H9 (cell line): ENCODE results near the gene RICTOR. TPM values are rescaled to one million over a fixed set of nuclear protein-coding genes. Genes with fewer than 3 reads are reported as not detected.
A peak's percentile ranks its signal among the peaks of the same experiment; 100 is the strongest.

Experiments used
- DNase-seq: peaks from one replicate; pipeline ENCODE4 v3.0.0-alpha.2; 2017
- H2AFZ ChIP-seq: one replicate; pipeline ENCODE4 v1.6.1; 2013; ENCODE audit warnings: mild to moderate bottlenecking, low read length, control low read depth, moderate library complexity
- H2AK5ac ChIP-seq: 2 replicates; pipeline ENCODE4 v1.6.1; 2013; ENCODE audit warnings: low read length, control low read depth, mixed read lengths; ENCODE audit not compliant: insufficient read length
- H2BK120ac ChIP-seq: one replicate; pipeline ENCODE4 v1.6.1; 2013; ENCODE audit warnings: low read depth, mild to moderate bottlenecking, low read length, control low read depth, inconsistent platforms; ENCODE audit not compliant: poor library complexity, severe bottlenecking
- H2BK12ac ChIP-seq: 2 replicates; pipeline ENCODE4 v1.6.1; 2013; ENCODE audit warnings: low read length, control low read depth, mixed read lengths, low read depth; ENCODE audit not compliant: insufficient read length
- H2BK15ac ChIP-seq: 2 replicates; pipeline ENCODE4 v1.6.1; 2013; ENCODE audit warnings: low read depth, low read length, control low read depth
- H2BK20ac ChIP-seq: one replicate; pipeline ENCODE4 v1.6.1; 2013; ENCODE audit warnings: low read depth, mild to moderate bottlenecking, low read length, control low read depth, inconsistent platforms; ENCODE audit not compliant: poor library complexity, severe bottlenecking
- H2BK5ac ChIP-seq: 2 replicates; pipeline ENCODE4 v1.6.1; 2013; ENCODE audit warnings: low read length, control low read depth, mixed read lengths; ENCODE audit not compliant: insufficient read length
- H3K14ac ChIP-seq: 2 replicates; pipeline ENCODE4 v1.6.1; 2013; ENCODE audit warnings: low read length, control low read depth; ENCODE audit not compliant: insufficient read depth
- H3K18ac ChIP-seq: 2 replicates; pipeline ENCODE4 v1.6.1; 2013; ENCODE audit warnings: low read depth, mild to moderate bottlenecking, mixed read lengths, low read length, control low read depth; ENCODE audit not compliant: insufficient read length
- H3K23ac ChIP-seq: 2 replicates; pipeline ENCODE4 v1.6.1; 2013; ENCODE audit warnings: low read length, control low read depth, mixed read lengths, low read depth; ENCODE audit not compliant: insufficient read length
- H3K23me2 ChIP-seq: 2 replicates; pipeline ENCODE4 v1.6.1; 2013; ENCODE audit warnings: low read depth, mild to moderate bottlenecking, mixed read lengths, low read length, control low read depth; ENCODE audit not compliant: insufficient read length, poor library complexity, severe bottlenecking
- H3K27ac ChIP-seq: 2 replicates; pipeline ENCODE4 v1.5.1; 2013; ENCODE audit warnings: low read length, control low read depth, mixed read lengths, low read depth; ENCODE audit not compliant: insufficient read length
- H3K27me3 ChIP-seq: 2 replicates; pipeline ENCODE4 v1.6.1; 2013; ENCODE audit warnings: low read length, control low read depth, inconsistent platforms; ENCODE audit not compliant: insufficient read depth
- H3K4ac ChIP-seq: 2 replicates; pipeline ENCODE4 v1.6.1; 2013; ENCODE audit warnings: low read depth, mild to moderate bottlenecking, control low read depth, inconsistent platforms, low read length, moderate library complexity
- H3K4me1 ChIP-seq: 2 replicates; pipeline ENCODE4 v1.6.1; 2013; ENCODE audit warnings: low read length, control low read depth, inconsistent platforms; ENCODE audit not compliant: insufficient read depth
- H3K4me2 ChIP-seq: 2 replicates; pipeline ENCODE4 v1.6.1; 2013; ENCODE audit warnings: low read length, control low read depth, mixed read lengths; ENCODE audit not compliant: insufficient read length, insufficient read depth
- H3K56ac ChIP-seq: 2 replicates; pipeline ENCODE4 v1.6.1; 2013; ENCODE audit warnings: low read depth, mild to moderate bottlenecking, mixed read lengths, low read length, control low read depth; ENCODE audit not compliant: insufficient read length
- H3K79me1 ChIP-seq: 2 replicates; pipeline ENCODE4 v1.6.1; 2013; ENCODE audit warnings: low read depth, mild to moderate bottlenecking, moderate library complexity, low read length, control low read depth, inconsistent platforms; ENCODE audit not compliant: insufficient read depth, poor library complexity, severe bottlenecking
- H3K79me2 ChIP-seq: 2 replicates; pipeline ENCODE4 v1.6.1; 2013; ENCODE audit warnings: low read length, control low read depth, inconsistent platforms; ENCODE audit not compliant: insufficient read depth
- H3K9ac ChIP-seq: 2 replicates; pipeline ENCODE4 v1.6.1; 2013; ENCODE audit warnings: low read length, control low read depth, mixed read lengths; ENCODE audit not compliant: insufficient read length; ENCODE audit errors: extremely low read depth
- H3K9me3 ChIP-seq: one replicate; pipeline ENCODE4 v1.6.1; 2013; ENCODE audit warnings: low read depth, low read length, inconsistent platforms; ENCODE audit not compliant: control insufficient read depth
- H3T11ph ChIP-seq: one replicate; pipeline ENCODE4 v1.6.1; 2013; ENCODE audit warnings: mild to moderate bottlenecking, low read length, control low read depth, inconsistent platforms
- H4K20me1 ChIP-seq: one replicate; pipeline ENCODE4 v1.6.1; 2013; ENCODE audit not compliant: control insufficient read depth, insufficient read length, insufficient read depth
- H4K5ac ChIP-seq: 2 replicates; pipeline ENCODE4 v1.6.1; 2013; ENCODE audit warnings: low read depth, mild to moderate bottlenecking, mixed read lengths, low read length, control low read depth; ENCODE audit not compliant: insufficient read length
- H4K8ac ChIP-seq: replicated peaks from 2 replicates; pipeline ENCODE4 v1.6.1; 2013; ENCODE audit warnings: low read length, control low read depth, mixed read lengths, low read depth; ENCODE audit not compliant: insufficient read length
- H4K91ac ChIP-seq: 2 replicates; pipeline ENCODE4 v1.6.1; 2013; ENCODE audit warnings: low read depth, mild to moderate bottlenecking, moderate library complexity, mixed read lengths, low read length, control low read depth; ENCODE audit not compliant: insufficient read length
- H3K27ac Mint-ChIP-seq, 3 experiments: 2 replicates in 2 of 3; 3 replicates in 1 of 3; pipeline ENCODE4 v1.8.0; 2020 to 2021; ENCODE audit warnings: mixed read lengths in 3 of 3, mild to moderate bottlenecking in 1 of 3, moderate library complexity in 1 of 3
- H3K27me3 Mint-ChIP-seq: 2 replicates; pipeline ENCODE4 v1.8.0; 2021; ENCODE audit warnings: low read depth, mild to moderate bottlenecking, moderate library complexity, mixed read lengths
- H3K36me3 Mint-ChIP-seq, 3 experiments: 2 replicates in 2 of 3; 3 replicates in 1 of 3; pipeline ENCODE4 v1.8.0; 2020 to 2021; ENCODE audit warnings: low read depth in 3 of 3, mixed read lengths in 3 of 3; ENCODE audit not compliant: insufficient read depth in 1 of 3
- H3K4me1 Mint-ChIP-seq, 2 experiments: 2 replicates each; pipeline ENCODE4 v1.8.0; 2020; ENCODE audit warnings: mixed read lengths in 2 of 2
- H3K4me3 Mint-ChIP-seq, 2 experiments: 2 replicates in 1 of 2; 3 replicates in 1 of 2; pipeline ENCODE4 v1.8.0; 2020 to 2021; ENCODE audit warnings: mild to moderate bottlenecking in 2 of 2, mixed read lengths in 2 of 2, moderate library complexity in 1 of 2
- H3K9me3 Mint-ChIP-seq, 2 experiments: 2 replicates in 1 of 2; 3 replicates in 1 of 2; pipeline ENCODE4 v1.8.0; 2020; ENCODE audit warnings: mild to moderate bottlenecking in 2 of 2, mixed read lengths in 2 of 2, moderate library complexity in 1 of 2
- CTCF ChIP-seq: fragments of 200-600 bp; sonication (generic); conservative IDR thresholded peaks from 3 replicates; pipeline ENCODE4 v1.8.0; 2021; ENCODE audit warnings: antibody characterized with exemption, mild to moderate bottlenecking
- WGBS: extraction: QIAGEN DNeasy Blood & Tissue Kit; methylation state at CpG from one replicate; pipeline ENCODE4 v1.1.7; 2013; ENCODE audit warnings: missing lambda C conversion rate, low lambda C conversion rate, mixed read lengths; ENCODE audit not compliant: insufficient read length; ENCODE audit errors: extremely low coverage; 5-methylcytosine and 5-hydroxymethylcytosine counted together
- total RNA-seq: library from RNA; stranded (reverse); gene quantifications from 2 replicates; pipeline ENCODE4 v1.2.1, GENCODE V29; 2021

The RICTOR gene
- total RNA-seq, 1 experiment from 2014 or later, result 20.9 TPM

- no peaks in the 10 kb centered on the region for H4K20me1 ChIP-seq
- no peak overlapping the region for H2BK20ac ChIP-seq
- DNase-seq, result no peak
- H4K91ac ChIP-seq, result no peak overlapping the region
- no peak overlapping the region for H3K18ac ChIP-seq
- H3K9me3 ChIP-seq, result no peaks in the 10 kb centered on the region
- Mint-ChIP-seq H3K27ac (peak overlapping the region; percentile 5 to 96 (median 59); a peak in 5 of 7 replicates), H3K36me3 (peaks cover 9 to 26% (median 22%) of the 10 kb centered on the region in 3 experiments), H3K9me3 (peaks cover 6 to 7% of the 10 kb centered on the region in 2 experiments), H3K27me3 (no peaks in the 10 kb centered on the region), H3K4me3 (no peak overlapping the region), H3K4me1 (peaks cover 35 to 37% of the 10 kb centered on the region in 2 experiments)
- no peak for TF ChIP-seq CTCF
- H3T11ph ChIP-seq, result no peak overlapping the region
- H2AFZ ChIP-seq, result no peak overlapping the region
- peaks cover 13% of the 10 kb centered on the region for H3K4me1 ChIP-seq
- no peak overlapping the region for H2AK5ac ChIP-seq
- H2BK120ac ChIP-seq, result no peak overlapping the region
- no peak overlapping the region for H3K14ac ChIP-seq
- no peak overlapping the region for H2BK5ac ChIP-seq
- no peaks in the 10 kb centered on the region for H3K27me3 ChIP-seq
- H2BK15ac ChIP-seq, result no peak overlapping the region
- H3K9ac ChIP-seq, result no peak overlapping the region
- H3K79me1 ChIP-seq, result no peaks in the 10 kb centered on the region
- no peak overlapping the region for H3K4me2 ChIP-seq
- H3K23me2 ChIP-seq, result no peaks in the 10 kb centered on the region
- no peaks in the 10 kb centered on the region for H3K79me2 ChIP-seq
- no peak overlapping the region for H4K5ac ChIP-seq
- no peak overlapping the region for H3K27ac ChIP-seq
- H2BK12ac ChIP-seq, result no peak overlapping the region
- no peak overlapping the region for H4K8ac ChIP-seq
- WGBS, result no CpG with 5 or more reads among the region's 4 CpGs
- H3K4ac ChIP-seq, result no peak overlapping the region
- no peak overlapping the region for H3K56ac ChIP-seq
- H3K23ac ChIP-seq, result no peak overlapping the region
Observed at GRCh38 chr5:39023121-39023520, 51.1 kb downstream of the RICTOR start.
